Upper lobe of left lung (tissue), 6 donors: Measurements from ENCODE around the gene CELF1. TPM values are rescaled to one million over a fixed set of nuclear protein-coding genes. Genes with fewer than 3 reads are reported as not detected.
A peak's percentile ranks its signal among the peaks of the same experiment; 100 is the strongest.

Source experiments
- ATAC-seq, 2 donors: fragments of 200-7000 bp; cut with Tn5 transposase; one replicate each; pipeline ENCODE4 v1.9.1; 2022; ENCODE audit warnings: mild to moderate bottlenecking in 2 of 2, moderate library complexity in 2 of 2; ENCODE audit not compliant: low FRiP score in 2 of 2
- DNase-seq, 2 donors: peaks; one replicate each; pipeline ENCODE4 v3.0.0-alpha.2; 2019 to 2020
- H3K27ac ChIP-seq, 4 donors: fragments of 200-600 bp; sonication (generic); one replicate each; pipeline ENCODE4 v1.5.1; 2016 to 2019
- H3K27me3 ChIP-seq, 4 donors: fragments of 200-600 bp; sonication (generic); one replicate each; pipeline ENCODE4 v1.5.1; 2017 to 2019
- H3K36me3 ChIP-seq, 4 donors: fragments of 200-600 bp; sonication (generic); one replicate each; pipeline ENCODE4 v1.5.1; 2016 to 2019
- H3K4me1 ChIP-seq, 4 donors: fragments of 200-600 bp; sonication (generic); one replicate each; pipeline ENCODE4 v1.5.1; 2018 to 2019
- H3K4me3 ChIP-seq, 4 donors: fragments of 200-600 bp; sonication (generic); one replicate each; pipeline ENCODE4 v1.5.1; 2017 to 2019; ENCODE audit warnings: mild to moderate bottlenecking in 2 of 4, moderate library complexity in 1 of 4
- H3K9me3 ChIP-seq, 4 donors: fragments of 200-600 bp; sonication (generic); one replicate each; pipeline ENCODE4 v1.5.1; 2018 to 2019
- CTCF ChIP-seq, 6 experiments: fragments of 450-650 bp in 4 of 6; fragments of 200-600 bp in 2 of 6; sonication (generic) in 2 of 6; IDR thresholded peaks; one replicate each; pipeline ENCODE4 v1.5.1; 2016 to 2019; ENCODE audit warnings: antibody characterized with exemption in 6 of 6
- EP300 ChIP-seq, 4 donors: sonication (generic); formaldehyde crosslinking; IDR thresholded peaks; one replicate each; pipeline ENCODE4 v1.5.1; 2017; ENCODE audit warnings: antibody characterized with exemption in 4 of 4, control low read depth in 2 of 4
- POLR2A ChIP-seq, 4 donors: fragments of 450-650 bp; IDR thresholded peaks; one replicate each; pipeline ENCODE4 v1.5.1; 2016 to 2017; ENCODE audit warnings: antibody characterized with exemption in 4 of 4, mild to moderate bottlenecking in 2 of 4
- POLR2AphosphoS5 ChIP-seq, 2 donors: sonication (generic); formaldehyde crosslinking; IDR thresholded peaks; one replicate each; pipeline ENCODE4 v1.5.1; 2017; ENCODE audit warnings: antibody characterized with exemption in 2 of 2
- WGBS, 2 donors: methylation state at CpG; one replicate each; pipeline ENCODE4 v1.1.5; 2017 to 2018; 5-methylcytosine and 5-hydroxymethylcytosine counted together
- total RNA-seq, 6 donors: library from RNA; depleted of rRNA in 4 of 6; stranded (reverse); fragments of >200 nt in 4 of 6; gene quantifications; one replicate each; pipeline versions ENCODE4 v1.1.0 to v1.2.1, GENCODE V29; 2016 to 2021
- donor health status: DM: no; HTN: no; CAD: no; lungs with moderate emphysema.
- donor health status: DM: no; HTN: yes; CAD: no; lungs with severe emphysema.

Gene CELF1
- total RNA-seq, 6 donors from 2014 or later: 82.7 to 194 (median 113) TPM

DNA sequence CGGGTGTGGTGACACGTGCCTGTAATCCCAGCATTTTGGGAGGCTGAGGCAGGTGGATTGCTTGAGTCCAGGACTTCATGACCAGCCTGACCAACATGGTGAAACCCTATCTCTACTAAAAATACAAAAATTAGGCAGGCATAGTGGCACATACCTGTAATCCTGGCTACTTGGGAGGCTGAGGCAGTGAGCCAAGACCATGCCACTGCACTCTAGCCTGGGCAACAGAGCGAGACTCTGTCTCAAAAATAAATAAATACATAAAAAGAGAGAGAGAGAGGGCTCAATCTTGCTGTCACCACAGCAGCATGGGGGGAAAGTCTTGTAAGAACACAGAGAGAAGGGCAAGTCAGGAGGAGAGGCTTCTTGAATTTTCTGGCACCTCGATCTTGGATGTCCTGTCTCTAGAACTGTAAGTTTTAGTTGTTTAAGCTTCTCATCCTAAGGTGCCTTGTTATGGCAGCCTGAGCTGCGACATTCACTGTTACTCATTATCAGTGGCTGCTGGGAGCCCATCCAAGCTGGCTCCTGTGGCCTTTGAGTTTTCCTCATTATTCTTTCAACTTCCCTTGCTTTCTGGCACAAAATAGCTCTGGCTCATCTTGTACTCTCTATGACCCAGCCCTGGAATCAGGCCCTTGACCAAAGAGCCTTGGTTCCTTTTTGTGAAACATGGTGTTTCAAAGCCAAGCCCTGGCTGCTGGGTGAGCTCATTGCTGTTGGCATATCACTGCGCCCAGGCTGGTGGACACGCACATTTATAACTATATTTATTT lies 118.7 kb downstream of the CELF1 start:
- 81 to 83% methylated on average over 7 of the region's 7 CpGs for WGBS, 2 donors
- H3K9me3 ChIP-seq: no peaks in the 10 kb centered on the region
- no peaks in the 10 kb centered on the region for H3K4me1 ChIP-seq
- H3K27ac ChIP-seq: no peak overlapping the region
- no peak for TF ChIP-seq CTCF (IDR thresholded peaks at IDR 0.05)
- no peak for TF ChIP-seq POLR2AphosphoS5 (IDR thresholded peaks at IDR 0.05)
- TF ChIP-seq EP300 (IDR thresholded peaks at IDR 0.05): no peak
- TF ChIP-seq POLR2A (IDR thresholded peaks at IDR 0.05): no peak
- ATAC-seq: peak in 1 of 2 donors; percentile 72
- H3K27me3 ChIP-seq: no peaks in the 10 kb centered on the region
- no peaks in the 10 kb centered on the region for H3K36me3 ChIP-seq
- no peak for DNase-seq
- no peak overlapping the region for H3K4me3 ChIP-seq

DNA sequence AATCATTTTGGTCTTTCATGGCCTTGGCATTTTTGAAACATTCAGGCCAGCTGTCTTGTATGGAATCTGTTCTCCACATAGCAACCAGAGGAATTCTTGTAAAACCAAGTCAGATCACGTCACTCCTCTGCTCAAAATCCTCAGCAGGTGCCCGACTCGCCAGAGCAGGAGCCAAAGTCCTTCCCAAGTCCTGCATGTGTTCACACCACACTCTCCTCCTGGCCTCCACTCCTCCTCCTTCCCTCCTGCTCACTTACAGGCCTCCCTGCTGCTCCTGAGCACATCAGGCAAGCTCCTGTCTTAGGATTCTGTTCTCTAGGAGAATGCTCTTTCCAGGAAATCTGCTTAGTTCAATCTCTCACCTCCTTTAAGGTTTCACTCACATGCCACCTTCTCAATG lies 119.8 kb downstream of the CELF1 start:
- TF ChIP-seq EP300 (IDR thresholded peaks at IDR 0.05) (no peak), CTCF (IDR thresholded peaks at IDR 0.05) (no peak), POLR2A (IDR thresholded peaks at IDR 0.05) (no peak), POLR2AphosphoS5 (IDR thresholded peaks at IDR 0.05) (no peak)
- ATAC-seq: no peak
- H3K4me1 ChIP-seq: no peaks in the 10 kb centered on the region
- H3K27me3 ChIP-seq: no peaks in the 10 kb centered on the region
- H3K4me3 ChIP-seq: no peak overlapping the region
- 79 to 87% methylated on average over 3 of the region's 3 CpGs for WGBS, 2 donors
- no peaks in the 10 kb centered on the region for H3K9me3 ChIP-seq
- no peak for DNase-seq
- no peaks in the 10 kb centered on the region for H3K36me3 ChIP-seq
- H3K27ac ChIP-seq: no peak overlapping the region

DNA sequence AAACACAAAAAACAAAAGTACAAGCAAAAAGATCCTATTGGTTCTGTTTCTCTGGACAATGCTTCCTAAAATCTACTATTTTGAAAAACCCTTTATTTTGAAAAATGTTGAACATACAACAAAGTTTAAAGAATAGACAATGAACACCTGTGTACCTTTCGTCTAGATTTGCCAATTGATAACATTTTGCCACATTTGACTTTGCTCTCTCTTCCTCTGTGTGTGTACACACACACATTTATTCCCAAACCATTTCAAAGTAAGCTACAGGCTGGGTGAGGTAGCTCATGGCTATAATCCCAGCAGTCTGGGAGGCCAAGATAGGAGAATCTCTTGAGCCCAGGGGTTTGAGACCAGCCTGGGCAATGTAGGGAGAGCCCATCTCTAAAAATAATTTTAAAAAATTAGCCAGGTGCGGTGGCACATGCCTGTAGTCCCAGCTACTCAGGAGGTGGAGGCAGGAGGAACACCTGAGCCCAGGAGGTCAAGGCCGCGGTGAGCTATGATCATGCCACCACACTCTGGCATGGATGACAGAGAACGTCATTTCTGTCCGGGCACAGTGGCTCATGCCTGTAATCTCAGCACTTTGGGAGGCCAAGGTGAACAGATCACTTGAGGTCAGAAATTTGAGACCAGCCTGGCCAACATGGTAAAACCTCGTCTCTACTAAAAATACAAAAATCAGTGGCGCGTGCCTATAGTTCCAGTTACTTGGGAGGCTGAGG lies 121.4 kb downstream of the CELF1 start:
- Histone ChIP-seq H3K27me3 (no peaks in the 10 kb centered on the region), H3K4me3 (no peak overlapping the region), H3K36me3 (no peaks in the 10 kb centered on the region), H3K4me1 (peaks cover 0 to 6% (median 0%) of the 10 kb centered on the region in 4 donors), H3K9me3 (no peaks in the 10 kb centered on the region), H3K27ac (no peak overlapping the region)
- WGBS, 2 donors: 92 to 93% methylated on average over 9 of the region's 9 CpGs
- ATAC-seq (no peak), DNase-seq (no peak)
- no peak for TF ChIP-seq CTCF (IDR thresholded peaks at IDR 0.05)
- no peak for TF ChIP-seq EP300 (IDR thresholded peaks at IDR 0.05)
- TF ChIP-seq POLR2A (IDR thresholded peaks at IDR 0.05): no peak
- no peak for TF ChIP-seq POLR2AphosphoS5 (IDR thresholded peaks at IDR 0.05)

- no peak overlapping the region for H3K27ac ChIP-seq
- no peak for ATAC-seq
- no peak for TF ChIP-seq CTCF (IDR thresholded peaks at IDR 0.05)
- no peak for TF ChIP-seq POLR2A (IDR thresholded peaks at IDR 0.05)
- TF ChIP-seq POLR2AphosphoS5 (IDR thresholded peaks at IDR 0.05): no peak
- no peak for TF ChIP-seq EP300 (IDR thresholded peaks at IDR 0.05)
- H3K4me3 ChIP-seq: no peak overlapping the region
- no peaks in the 10 kb centered on the region for H3K36me3 ChIP-seq
- H3K27me3 ChIP-seq: no peaks in the 10 kb centered on the region
- no peak for DNase-seq
- no peaks in the 10 kb centered on the region for H3K9me3 ChIP-seq
- WGBS, 2 donors: 60 to 70% methylated on average over 5 of the region's 5 CpGs
- H3K4me1 ChIP-seq: peaks cover 0 to 8% (median 2%) of the 10 kb centered on the region in 4 donors
Measured at GRCh38 chr11:47430524-47430923, 122.4 kb downstream of the CELF1 start.
